GM12873 (cell line): Measurements from ENCODE around the gene PCSK6.

Source experiments
- CTCF ChIP-seq: IDR thresholded peaks from 2 replicates; pipeline ENCODE4 v1.5.1; 2012; ENCODE audit warnings: low read depth, mild to moderate bottlenecking, moderate library complexity, low read length, control low read depth; ENCODE audit not compliant: insufficient read depth; ENCODE audit errors: missing control alignments

Gene PCSK6

GRCh38 chr15:101491734-101492640 lies 2.5 kb upstream of the PCSK6 start:
- TF ChIP-seq CTCF: no peak

GRCh38 chr15:101490922-101491733 lies 1.6 kb upstream of the PCSK6 start:
- no peak for TF ChIP-seq CTCF

GRCh38 chr15:101490408-101490891 lies 943 bp upstream of the PCSK6 start:
- TF ChIP-seq CTCF: no peak

GRCh38 chr15:101489237-101489598 lies 289 bp downstream of the PCSK6 start:
- TF ChIP-seq CTCF: no peak

- TF ChIP-seq CTCF: no peak
Observed at GRCh38 chr15:101488300-101489164, 975 bp downstream of the PCSK6 start.

- no peak for TF ChIP-seq CTCF
Observed at GRCh38 chr15:101486696-101487459, 2.6 kb downstream of the PCSK6 start.
